Peyer's patch (tissue), 4 donors: ENCODE data around the gene FAM72D.
"Not testable (repeated sequence)": the region's sequence is repeated elsewhere in the genome, so short reads cannot be mapped to it uniquely, and the experiment has no call there.

Source experiments
- CTCF ChIP-seq, 6 experiments: fragments of 450-650 bp in 4 of 6; fragments of 200-600 bp in 2 of 6; sonication (generic) in 1 of 6; IDR thresholded peaks; one replicate each; pipeline ENCODE4 v1.5.1; 2017 to 2019; ENCODE audit warnings: antibody characterized with exemption in 6 of 6, mild to moderate bottlenecking in 3 of 6, moderate library complexity in 1 of 6
- POLR2A ChIP-seq, 2 donors: fragments of 450-650 bp; IDR thresholded peaks; one replicate each; pipeline ENCODE4 v1.5.1; 2017; ENCODE audit warnings: antibody characterized with exemption in 2 of 2, mild to moderate bottlenecking in 2 of 2, moderate library complexity in 2 of 2

- not testable (repeated sequence) for TF ChIP-seq CTCF, POLR2A (IDR thresholded peaks at IDR 0.05)
Observed at GRCh38 chr1:145079737-145080136, 16.0 kb upstream of the FAM72D start.
